ENCODE measurements around the gene RIGI.

DNA sequence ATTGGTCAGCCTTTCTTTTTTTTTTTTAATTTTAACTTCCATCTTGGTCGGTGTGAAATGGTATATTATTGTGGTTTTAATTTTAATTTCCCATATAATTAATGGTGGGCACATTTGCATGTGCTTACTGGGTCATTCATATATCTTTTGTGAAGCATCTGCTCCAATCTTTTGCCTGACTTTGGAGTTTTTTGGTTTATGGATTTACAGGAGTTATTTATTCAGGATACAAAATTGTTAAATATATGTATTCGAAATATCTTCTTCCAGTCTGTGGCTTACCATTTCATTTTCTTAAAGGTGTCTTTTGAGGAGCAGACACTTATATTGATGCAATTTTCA, 682 bp upstream of the RIGI start:
- TF ChIP-seq, protein P1, sequence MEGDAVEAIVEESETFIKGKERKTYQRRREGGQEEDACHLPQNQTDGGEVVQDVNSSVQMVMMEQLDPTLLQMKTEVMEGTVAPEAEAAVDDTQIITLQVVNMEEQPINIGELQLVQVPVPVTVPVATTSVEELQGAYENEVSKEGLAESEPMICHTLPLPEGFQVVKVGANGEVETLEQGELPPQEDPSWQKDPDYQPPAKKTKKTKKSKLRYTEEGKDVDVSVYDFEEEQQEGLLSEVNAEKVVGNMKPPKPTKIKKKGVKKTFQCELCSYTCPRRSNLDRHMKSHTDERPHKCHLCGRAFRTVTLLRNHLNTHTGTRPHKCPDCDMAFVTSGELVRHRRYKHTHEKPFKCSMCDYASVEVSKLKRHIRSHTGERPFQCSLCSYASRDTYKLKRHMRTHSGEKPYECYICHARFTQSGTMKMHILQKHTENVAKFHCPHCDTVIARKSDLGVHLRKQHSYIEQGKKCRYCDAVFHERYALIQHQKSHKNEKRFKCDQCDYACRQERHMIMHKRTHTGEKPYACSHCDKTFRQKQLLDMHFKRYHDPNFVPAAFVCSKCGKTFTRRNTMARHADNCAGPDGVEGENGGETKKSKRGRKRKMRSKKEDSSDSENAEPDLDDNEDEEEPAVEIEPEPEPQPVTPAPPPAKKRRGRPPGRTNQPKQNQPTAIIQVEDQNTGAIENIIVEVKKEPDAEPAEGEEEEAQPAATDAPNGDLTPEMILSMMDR (conservative IDR thresholded peaks at IDR 0.05 in 1 of 2, IDR thresholded peaks at IDR 0.05 in 1 of 2; ENCODE audit: extremely low read depth in 1 of 2, insufficient read depth in 1 of 2, low read depth in 1 of 2, low read length in 2 of 2) = no peak
- TF ChIP-seq EZH2 (IDR thresholded peaks at IDR 0.05; ENCODE audit: borderline replicate concordance, low read length) = no peak

Data from mammary epithelial cell (primary cell).